WTC11 (cell line): Measurements from ENCODE around the gene RSPH4A. TPM values are rescaled to one million over a fixed set of nuclear protein-coding genes. Genes with fewer than 3 reads are reported as not detected.
A peak's percentile ranks its signal among the peaks of the same experiment; 100 is the strongest.

Source experiments
- ATAC-seq: fragments of 200-7000 bp; cut with Tn5 transposase; 2 replicates; pipeline ENCODE4 v1.10.0; 2021; ENCODE audit warnings: mild to moderate bottlenecking, moderate library complexity
- CTCF ChIA-PET: fragments of 300-600 bp; sonication (Branson Sonifier 250); formaldehyde crosslinking; loops from one replicate; lab custom pipeline; 2021; ENCODE audit warnings: antibody characterized with exemption; lab: Charles Lee
- POLR2A ChIA-PET: fragments of 350-600 bp; sonication (Branson Sonifier 250); formaldehyde crosslinking; loops from one replicate; lab custom pipeline; 2021; ENCODE audit warnings: antibody characterized with exemption; lab: Charles Lee
- DNase-seq: peaks from one replicate; pipeline ENCODE4 v3.0.0; 2021; ENCODE audit warnings: low spot score
- H3K27ac Mint-ChIP-seq: 2 replicates; pipeline ENCODE4 v1.8.0; 2021; ENCODE audit warnings: mixed read lengths
- H3K27me3 Mint-ChIP-seq: 2 replicates; pipeline ENCODE4 v1.8.0; 2021; ENCODE audit warnings: low read depth, mild to moderate bottlenecking, moderate library complexity, mixed read lengths
- H3K36me3 Mint-ChIP-seq: 2 replicates; pipeline ENCODE4 v1.8.0; 2021; ENCODE audit warnings: mixed read lengths
- H3K4me1 Mint-ChIP-seq: 2 replicates; pipeline ENCODE4 v1.8.0; 2022; ENCODE audit warnings: mixed read lengths
- H3K4me3 Mint-ChIP-seq: 2 replicates; pipeline ENCODE4 v1.8.0; 2021; ENCODE audit warnings: mild to moderate bottlenecking, moderate library complexity, mixed read lengths
- H3K9me3 Mint-ChIP-seq: 2 replicates; pipeline ENCODE4 v1.8.0; 2021; ENCODE audit warnings: mixed read lengths
- AFF4 ChIP-seq: sonication (generic); formaldehyde crosslinking; IDR thresholded peaks from 2 replicates; pipeline ENCODE4 v1.8.1; 2023; ENCODE audit warnings: mild to moderate bottlenecking, missing genetic modification reagents, borderline replicate concordance
- ARID4B ChIP-seq: sonication (generic); formaldehyde crosslinking; IDR thresholded peaks from 2 replicates; pipeline ENCODE4 v1.8.0; 2023; ENCODE audit warnings: missing genetic modification reagents, mild to moderate bottlenecking, borderline replicate concordance
- ELF4 ChIP-seq: sonication (generic); formaldehyde crosslinking; IDR thresholded peaks from 2 replicates; pipeline ENCODE4 v1.8.1; 2022; ENCODE audit warnings: low read depth, mild to moderate bottlenecking, moderate library complexity, missing genetic modification reagents
- GABPB1 ChIP-seq: sonication (generic); formaldehyde crosslinking; IDR thresholded peaks from 2 replicates; pipeline ENCODE4 v1.8.1; 2023; ENCODE audit warnings: mild to moderate bottlenecking, missing genetic modification reagents
- IRF2 ChIP-seq: sonication (generic); formaldehyde crosslinking; IDR thresholded peaks from 2 replicates; pipeline ENCODE4 v1.8.0; 2022; ENCODE audit warnings: low read depth, missing genetic modification reagents, borderline replicate concordance
- MXD4 ChIP-seq: fragments of 250-450 bp; sonication (Bioruptor Pico); IDR thresholded peaks from 2 replicates; pipeline ENCODE4 v1.8.0; 2021; ENCODE audit warnings: mild to moderate bottlenecking, moderate library complexity, borderline replicate concordance
- NFE2L1 ChIP-seq: sonication (generic); formaldehyde crosslinking; IDR thresholded peaks from 2 replicates; pipeline ENCODE4 v1.8.1; 2023; ENCODE audit warnings: missing genetic modification reagents
- PRDM15 ChIP-seq: sonication (generic); formaldehyde crosslinking; IDR thresholded peaks from 2 replicates; pipeline ENCODE4 v1.8.0; 2022; ENCODE audit warnings: missing genetic modification reagents
- PRRX2 ChIP-seq: fragments of 250-450 bp; sonication (Bioruptor Pico); IDR thresholded peaks from 2 replicates; pipeline ENCODE4 v1.8.0; 2021; ENCODE audit warnings: mild to moderate bottlenecking
- RELA ChIP-seq: sonication (generic); formaldehyde crosslinking; IDR thresholded peaks from 2 replicates; pipeline ENCODE4 v1.8.1; 2022; ENCODE audit warnings: missing genetic modification reagents, mild to moderate bottlenecking, borderline replicate concordance
- SOX15 ChIP-seq: fragments of 250-450 bp; sonication (Bioruptor Pico); IDR thresholded peaks from 2 replicates; pipeline ENCODE4 v1.9.0; 2021; ENCODE audit warnings: mild to moderate bottlenecking
- STAT6 ChIP-seq: sonication (generic); formaldehyde crosslinking; conservative IDR thresholded peaks from 2 replicates; pipeline ENCODE4 v1.8.1; 2023; ENCODE audit warnings: mild to moderate bottlenecking, low read depth, missing genetic modification reagents, moderate library complexity
- ZBTB43 ChIP-seq: sonication (generic); formaldehyde crosslinking; IDR thresholded peaks from 2 replicates; pipeline ENCODE4 v1.8.1; 2023; ENCODE audit warnings: mild to moderate bottlenecking, missing genetic modification reagents
- ZNF121 ChIP-seq: sonication (generic); formaldehyde crosslinking; IDR thresholded peaks from 2 replicates; pipeline ENCODE4 v1.8.0; 2023; ENCODE audit warnings: missing genetic modification reagents
- ZNF138 ChIP-seq: sonication (generic); formaldehyde crosslinking; conservative IDR thresholded peaks from 2 replicates; pipeline ENCODE4 v1.8.1; 2022; ENCODE audit warnings: mild to moderate bottlenecking, moderate library complexity, missing genetic modification reagents
- ZNF281 ChIP-seq: sonication (generic); formaldehyde crosslinking; IDR thresholded peaks from 2 replicates; pipeline ENCODE4 v1.8.0; 2023; ENCODE audit warnings: mild to moderate bottlenecking, missing genetic modification reagents
- total RNA-seq: library from RNA; stranded (reverse); gene quantifications from 3 replicates; pipeline ENCODE4 v1.2.3, GENCODE V29; 2021

RSPH4A gene
- total RNA-seq, 1 experiment from 2014 or later = 0.57 TPM

GRCh38 chr6:116572162-116572561 is 44.1 kb upstream of the RSPH4A start:
- Mint-ChIP-seq H3K4me1 (peaks cover 14% of the 10 kb centered on the region), H3K27me3 (no peaks in the 10 kb centered on the region; the same call in 1 of the 2 replicates), H3K27ac (peak overlapping the region; percentile 95), H3K36me3 (no peaks in the 10 kb centered on the region; the same call in 1 of the 2 replicates), H3K4me3 (peak overlapping the region; percentile 98), H3K9me3 (no peaks in the 10 kb centered on the region)
- ChIA-PET POLR2A (interaction anchor here (0.6 to 2.5 kb wide), 4 partner anchors 97 to 301 kb away, joined by 3 to 11 read pairs (median 3); partner anchors contain the start of genes TSPYL1 and ZUP1), CTCF (interaction anchor here (1.0 to 2.2 kb wide), 5 partner anchors 9 to 343 kb away, joined by 3 to 19 read pairs (median 4); no protein-coding TSS in a partner anchor)
- TF ChIP-seq ELF4 (CRISPR knock-in tag) = no peak
- no peak for TF ChIP-seq IRF2 (CRISPR knock-in tag)
- no peak for TF ChIP-seq STAT6 (CRISPR knock-in tag)
- no peak for TF ChIP-seq ZNF281
- TF ChIP-seq AFF4 (CRISPR knock-in tag) = no peak
- no peak for TF ChIP-seq SOX15
- TF ChIP-seq RELA = no peak
- no peak for TF ChIP-seq ZNF138 (CRISPR knock-in tag)
- no peak for DNase-seq
- no peak for ATAC-seq

- H3K9me3 Mint-ChIP-seq = no peaks in the 10 kb centered on the region
- H3K27ac Mint-ChIP-seq = no peak overlapping the region
- CTCF ChIA-PET = no interaction called here
- H3K4me1 Mint-ChIP-seq = peaks cover 10% of the 10 kb centered on the region
- ATAC-seq = no peak
- POLR2A ChIA-PET = no interaction called here
- DNase-seq = no peak
- no peaks in the 10 kb centered on the region; the same call in 1 of the 2 replicates for H3K36me3 Mint-ChIP-seq
- H3K27me3 Mint-ChIP-seq = no peaks in the 10 kb centered on the region
- H3K4me3 Mint-ChIP-seq = no peak overlapping the region
- TF ChIP-seq NFE2L1 (CRISPR knock-in tag) (no peak), ZBTB43 (no peak), ARID4B (CRISPR knock-in tag) (no peak), PRDM15 (CRISPR knock-in tag) (no peak), PRRX2 (CRISPR knock-in tag) (no peak), ZNF121 (CRISPR knock-in tag) (no peak), ZNF138 (CRISPR knock-in tag) (no peak), IRF2 (CRISPR knock-in tag) (no peak), MXD4 (CRISPR knock-in tag) (no peak), GABPB1 (CRISPR knock-in tag) (no peak)
Measured at GRCh38 chr6:116575227-116575626, 41.1 kb upstream of the RSPH4A start.
